DMS153 (cell line): ENCODE results near the gene RNFT2.
"Not testable (repeated sequence)": the region's sequence is repeated elsewhere in the genome, so short reads cannot be mapped to it uniquely, and the experiment has no call there.

Experiments used
- DNase-seq: peaks from one replicate; lab custom pipeline; 2025; lab: John Stamatoyannopoulos, UW

RNFT2 gene

GRCh38 chr12:116710370-116711150 is 27.6 kb upstream of the RNFT2 start:
- DNase-seq, result no peak

DNA sequence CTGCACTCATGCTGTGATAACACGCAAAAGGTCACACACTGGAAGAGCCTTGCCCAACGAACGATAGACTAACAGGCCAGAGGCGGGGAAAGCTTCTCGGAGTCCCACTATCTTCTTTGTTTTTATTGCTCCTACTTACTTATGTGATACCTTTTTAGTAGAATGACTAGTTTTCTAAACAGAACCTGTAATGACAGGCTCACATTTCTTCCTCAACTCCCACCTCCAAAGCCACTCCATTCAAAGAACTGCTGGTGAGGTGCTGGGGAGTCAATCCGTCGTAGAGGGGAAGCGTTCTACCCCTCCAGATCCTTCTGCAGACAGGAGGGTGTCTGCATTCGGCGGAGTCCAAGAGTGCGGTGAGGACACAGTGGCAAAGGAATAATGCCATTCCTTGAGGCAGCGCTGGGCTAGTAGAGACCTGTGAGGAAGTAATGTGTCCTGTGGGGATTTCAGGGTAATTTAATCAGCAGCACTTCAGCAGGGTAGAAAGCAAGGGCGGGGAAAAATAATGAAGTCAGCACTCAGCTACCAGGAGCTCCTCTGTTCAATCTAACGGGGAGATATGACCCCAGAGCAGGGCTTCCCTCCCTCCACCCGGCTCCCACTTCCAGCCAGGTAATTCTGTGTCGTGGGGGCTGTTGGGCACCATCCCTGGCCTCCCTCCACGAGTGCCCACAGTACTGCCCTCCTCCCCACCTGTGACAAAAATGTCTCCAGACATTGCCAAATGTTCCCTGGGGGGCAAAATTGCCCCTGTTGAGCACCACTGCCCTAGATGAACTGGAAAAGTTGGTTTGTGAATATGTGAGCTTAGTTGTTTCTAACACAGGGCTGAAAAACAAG is 25.4 kb upstream of the RNFT2 start:
- DNase-seq, result peak; percentile 11

DNA sequence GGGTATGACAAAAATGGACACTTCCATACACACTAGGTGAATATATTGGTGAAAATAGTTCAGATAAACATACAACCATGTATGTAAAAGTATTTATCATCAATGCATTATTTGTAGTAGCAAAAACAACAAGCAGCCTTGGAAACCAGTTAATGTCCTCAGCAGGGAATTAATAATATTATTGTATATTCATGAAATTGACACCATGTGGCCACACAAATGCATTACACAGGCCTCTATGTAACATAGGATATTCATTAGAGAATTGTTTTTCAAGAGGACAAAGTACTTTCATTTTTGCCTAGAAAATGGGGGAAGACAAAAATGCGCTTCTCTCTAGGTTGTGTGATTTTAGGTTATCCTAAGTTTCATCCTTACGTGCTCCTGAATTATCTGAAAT is 24.6 kb upstream of the RNFT2 start:
- no peak for DNase-seq

GRCh38 chr12:116714175-116714574 is 23.9 kb upstream of the RNFT2 start:
- no peak for DNase-seq

DNA sequence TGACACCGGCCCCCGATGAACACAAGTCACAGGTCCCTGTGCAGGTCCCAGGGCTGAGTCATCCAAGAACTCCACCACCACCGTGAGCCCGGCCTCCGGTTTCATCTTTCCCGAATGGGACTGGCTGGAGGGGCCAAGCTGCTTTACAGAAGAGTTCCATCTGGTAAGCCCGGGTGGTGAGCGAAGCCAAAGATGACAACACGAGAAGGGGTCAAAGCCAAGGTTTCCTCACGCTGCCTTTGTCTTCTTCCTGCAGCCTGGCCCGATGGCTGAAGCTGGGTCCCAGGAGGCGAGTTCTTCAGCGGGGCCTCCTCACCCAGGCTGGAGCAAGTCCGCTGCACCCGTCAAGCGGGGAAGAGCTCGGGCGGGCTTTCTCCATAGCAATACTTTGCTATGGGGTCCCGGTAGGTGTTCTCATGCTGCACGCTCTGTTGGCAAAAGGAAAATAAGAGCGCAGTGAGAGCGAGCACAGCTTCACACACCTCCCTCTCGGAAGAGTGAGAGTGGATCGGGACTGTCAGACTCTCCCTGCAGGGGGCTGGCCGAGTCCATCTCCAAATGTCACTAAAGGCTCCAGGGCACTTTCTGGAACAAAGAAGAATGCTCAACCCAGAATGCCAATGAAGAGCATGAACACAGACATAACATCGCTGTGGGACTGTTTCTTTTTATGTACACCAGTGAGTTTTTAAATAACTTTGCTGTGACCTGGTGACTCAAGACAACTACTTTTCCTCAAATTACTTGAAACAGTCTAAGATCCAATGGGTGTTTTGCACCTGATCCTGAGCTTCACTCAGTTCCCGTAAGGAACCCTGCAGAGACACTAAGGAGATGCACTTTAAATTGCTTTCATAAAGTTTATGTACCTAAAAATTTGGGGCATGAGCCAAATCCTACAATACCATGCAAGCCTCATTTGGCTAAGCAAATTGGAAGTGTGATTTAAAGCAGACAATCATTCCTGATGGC is 20.4 kb upstream of the RNFT2 start:
- no peak for DNase-seq

DNA sequence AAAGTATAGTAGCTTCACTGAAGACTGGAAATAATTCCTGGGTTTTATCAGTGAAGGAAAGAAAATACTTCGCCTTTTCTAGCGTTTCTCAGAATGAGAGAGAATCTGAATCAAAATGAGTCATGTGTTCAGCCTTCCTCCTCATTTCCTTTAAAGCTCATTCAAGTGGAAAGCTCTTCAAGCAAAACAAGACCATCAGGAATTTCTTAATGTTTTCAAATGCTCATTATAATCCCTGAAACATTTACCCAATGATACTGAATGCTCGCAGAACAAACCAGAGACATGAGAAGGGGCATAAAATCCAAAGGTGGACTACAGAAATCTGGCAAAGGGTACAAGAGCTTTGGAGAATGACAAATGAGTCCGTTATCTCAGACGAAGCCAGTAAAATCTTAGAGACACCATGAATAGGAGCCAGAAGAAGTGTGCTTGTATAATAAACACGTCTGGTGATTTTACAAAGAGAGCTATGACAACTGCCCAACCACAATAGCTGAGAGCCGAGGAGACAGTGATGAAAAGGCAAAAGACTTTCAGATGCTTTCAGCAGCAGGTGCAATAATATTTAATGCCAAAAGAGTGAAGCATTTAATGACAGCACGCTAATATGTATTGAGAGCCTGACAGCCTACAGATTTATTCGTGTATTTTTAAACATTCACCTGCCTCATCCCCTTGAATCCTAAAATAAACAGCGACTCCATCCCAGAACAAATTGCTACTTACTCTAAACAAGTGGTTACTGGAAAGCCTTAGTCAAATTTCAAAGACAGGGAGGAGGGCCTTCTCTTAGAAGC is 19.3 kb upstream of the RNFT2 start:
- peak; percentile 64 for DNase-seq

DNA sequence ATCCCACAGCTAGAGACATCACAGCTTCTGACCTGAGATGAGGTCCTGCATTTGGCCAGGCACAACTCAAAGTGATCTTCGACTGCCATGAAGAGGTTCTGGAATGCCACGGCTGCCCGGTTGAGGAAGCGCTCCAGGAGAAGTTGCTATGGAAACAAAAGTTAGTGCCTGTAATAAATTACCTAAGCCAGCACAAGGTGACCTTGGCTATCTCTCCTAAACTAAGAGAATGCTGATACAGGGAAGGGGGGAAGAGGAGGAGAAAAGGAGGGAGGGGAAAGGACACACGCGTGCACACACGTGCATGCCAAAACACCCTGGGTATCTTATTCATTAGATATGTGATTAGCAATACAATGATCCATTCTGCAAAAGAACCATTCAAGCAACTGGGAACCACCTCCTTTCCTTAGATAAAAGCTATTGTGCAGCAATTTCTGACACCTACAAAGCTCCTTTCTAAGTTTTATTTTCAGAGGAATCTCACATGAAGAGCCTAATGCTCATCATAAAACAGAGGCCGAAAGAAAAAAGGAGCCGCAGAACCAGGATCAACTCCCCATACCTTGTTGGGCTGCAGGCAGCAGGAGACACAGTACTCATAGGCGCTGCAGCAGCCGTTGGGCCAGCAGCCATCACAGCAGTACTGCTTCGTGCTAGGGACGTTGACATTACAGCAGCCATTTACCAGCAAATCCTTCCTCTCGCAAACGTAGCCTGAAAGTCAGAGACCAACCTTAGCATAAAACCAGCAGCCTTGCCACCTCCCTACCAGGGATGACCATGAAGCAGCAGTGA is 18.2 kb upstream of the RNFT2 start:
- DNase-seq, result no peak

GRCh38 chr12:116722245-116722644 is 15.9 kb upstream of the RNFT2 start:
- no peak for DNase-seq

GRCh38 chr12:116726694-116727093 is 11.4 kb upstream of the RNFT2 start:
- DNase-seq, result no peak

GRCh38 chr12:116727261-116727660 is 10.9 kb upstream of the RNFT2 start:
- DNase-seq, result no peak

GRCh38 chr12:116727891-116728290 is 10.2 kb upstream of the RNFT2 start:
- no peak for DNase-seq

DNA sequence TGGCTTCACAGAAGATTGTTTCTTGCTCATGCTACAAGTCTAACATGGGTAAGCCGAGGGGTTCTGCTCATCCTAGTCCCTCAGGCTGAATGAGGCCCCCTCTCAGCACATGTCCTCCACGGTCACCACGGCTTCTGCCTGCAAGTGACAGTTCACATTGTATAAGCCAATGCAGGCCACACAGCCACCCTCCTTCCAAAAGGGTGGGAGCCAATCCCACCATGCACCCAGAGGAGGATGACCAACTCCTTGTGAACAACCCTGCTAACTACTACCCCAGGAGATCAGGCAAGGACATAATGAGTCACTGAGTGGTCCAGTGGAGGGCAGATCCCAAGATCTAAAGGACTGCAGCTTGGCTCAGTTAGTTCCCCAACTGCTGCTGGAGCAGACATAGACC is 6.3 kb upstream of the RNFT2 start:
- DNase-seq, result no peak

- no peak for DNase-seq
Observed at GRCh38 chr12:116734156-116734768, 3.9 kb upstream of the RNFT2 start.

DNA sequence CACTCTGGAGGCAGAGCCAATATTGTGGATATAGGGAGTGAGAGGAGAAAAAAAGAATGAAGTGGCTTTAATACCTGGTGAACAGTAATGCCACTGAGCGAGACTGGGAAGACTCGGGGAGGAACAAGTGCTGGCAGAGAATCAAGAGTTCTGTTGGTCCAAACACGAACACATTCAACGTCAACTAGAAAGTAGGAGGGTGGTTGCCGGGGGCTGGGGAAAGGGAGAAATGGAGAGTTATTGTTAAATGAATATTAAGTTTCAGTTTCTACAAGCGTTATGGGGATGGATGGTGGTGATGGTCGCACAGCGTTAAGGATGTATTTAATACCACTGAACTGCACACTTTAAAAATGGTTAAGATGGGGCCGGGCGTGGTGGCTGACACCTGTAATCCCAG is 3.0 kb upstream of the RNFT2 start:
- no peak for DNase-seq

- peak; percentile 2 for DNase-seq
Observed at GRCh38 chr12:116735951-116736599, 2.0 kb upstream of the RNFT2 start.

- DNase-seq, result no peak
Observed at GRCh38 chr12:116736962-116737773, 947 bp upstream of the RNFT2 start.

DNA sequence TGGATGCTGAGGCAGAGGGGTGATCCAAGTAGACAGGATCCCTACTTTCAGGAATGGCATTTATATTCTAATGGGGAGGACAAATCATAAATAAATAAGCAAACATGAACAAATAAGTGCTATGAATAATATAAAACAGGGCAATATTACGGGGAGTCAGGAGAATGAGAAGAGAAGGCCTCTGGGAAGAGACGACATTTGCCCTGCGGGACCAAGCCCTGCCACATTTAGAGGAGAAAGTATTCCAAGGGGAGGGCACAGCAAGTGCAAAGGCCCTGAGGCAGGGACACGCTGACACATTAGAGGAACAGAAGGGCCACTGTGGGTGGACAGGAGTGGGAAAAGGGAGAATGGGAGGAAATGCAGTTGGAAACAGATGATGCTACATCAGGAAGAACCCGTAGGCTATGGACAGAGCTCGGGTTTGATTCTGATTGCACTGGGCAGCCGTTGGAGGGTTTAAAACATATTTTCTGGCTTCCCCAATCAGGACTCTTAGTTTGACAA is 1.3 kb downstream of the RNFT2 start:
- DNase-seq, result no peak

- not testable (repeated sequence) for DNase-seq
Observed at GRCh38 chr12:116742787-116743186, 4.7 kb downstream of the RNFT2 start.
